Epithelial cell of esophagus (primary cell): Measurements from ENCODE around the gene SLC25A1.

Source experiments
- DNase-seq: peaks from one replicate; pipeline ENCODE4 v3.0.0; 2010; ENCODE audit warnings: low read depth
- H3K4me3 ChIP-seq: 2 replicates; pipeline ENCODE4 v1.5.1; 2011; ENCODE audit warnings: mild to moderate bottlenecking, low read length, control low read depth
- CTCF ChIP-seq: IDR thresholded peaks from 2 replicates; pipeline ENCODE4 v1.5.1; 2011; ENCODE audit warnings: low read depth, mild to moderate bottlenecking, low read length, control low read depth, inconsistent platforms; ENCODE audit not compliant: insufficient read depth; ENCODE audit errors: missing control alignments

The SLC25A1 gene

GRCh38 chr22:19129871-19130270 is 48.7 kb downstream of the SLC25A1 start:
- DNase-seq: peak; percentile 94
- no peak overlapping the region for H3K4me3 ChIP-seq
- TF ChIP-seq CTCF: no peak

- no peak for DNase-seq
- no peak for TF ChIP-seq CTCF
- no peak overlapping the region for H3K4me3 ChIP-seq
These were observed 49.4 kb downstream of the SLC25A1 start for GRCh38 chr22:19128946-19129727.

GRCh38 chr22:19128009-19128401 is 50.5 kb downstream of the SLC25A1 start:
- no peak for DNase-seq
- no peak overlapping the region for H3K4me3 ChIP-seq
- no peak for TF ChIP-seq CTCF

- TF ChIP-seq CTCF: no peak
- no peak overlapping the region for H3K4me3 ChIP-seq
- peak; percentile 28 for DNase-seq
These were observed 51.1 kb downstream of the SLC25A1 start for GRCh38 chr22:19127329-19128008.

- DNase-seq: no peak
- H3K4me3 ChIP-seq: no peak overlapping the region
- no peak for TF ChIP-seq CTCF
These were observed 51.9 kb downstream of the SLC25A1 start for GRCh38 chr22:19126309-19127273.
